GM12878 (cell line): ENCODE results near the gene TMUB1. TPM values are rescaled to one million over a fixed set of nuclear protein-coding genes. Genes with fewer than 3 reads are reported as not detected.

Experiments used
- ATAC-seq: fragments of 200-7000 bp; cut with Tn5 transposase; 3 replicates; pipeline ENCODE4 v1.9.1; 2020; ENCODE audit warnings: mild to moderate bottlenecking, moderate library complexity
- BruUV-seq: library from RNA; stranded (reverse); fragments of 400-500 nt; replicated peaks from 2 replicates; lab custom pipeline; 2021; lab: Mats Ljungman, UMichigan
- CTCF ChIA-PET: fragments of 300-600 bp; sonication (Branson Sonifier 250); formaldehyde crosslinking; extraction: SDS; loops from one replicate; lab custom pipeline; 2021; ENCODE audit warnings: inconsistent platforms; lab: Yijun Ruan, JAX
- POLR2A ChIA-PET: fragments of 350-600 bp; formaldehyde crosslinking; extraction: SDS; loops from one replicate; lab custom pipeline; 2021; ENCODE audit warnings: inconsistent platforms; lab: Charles Lee
- RAD21 ChIA-PET: fragments of 300-600 bp; sonication (Branson Sonifier 250); formaldehyde crosslinking; loops from one replicate; lab custom pipeline; 2023; ENCODE audit warnings: antibody characterized with exemption; ENCODE audit not compliant: unreplicated experiment; lab: Charles Lee
- SMC1A ChIA-PET: fragments of 300-600 bp; sonication (Branson Sonifier 250); formaldehyde crosslinking; loops from one replicate; lab custom pipeline; 2023; ENCODE audit not compliant: unreplicated experiment, uncharacterized antibody; lab: Charles Lee
- DNase-seq: peaks from one replicate; pipeline ENCODE4 v3.0.0-alpha.2; 2011; ENCODE audit warnings: low read depth, low spot score
- FAIRE-seq: peaks from 3 replicates; lab custom pipeline; 2011; peaks lifted over from hg19 to GRCh38; lab: Jason Lieb, UNC
- H2AFZ ChIP-seq: 2 replicates; pipeline ENCODE4 v1.6.0; 2011; ENCODE audit warnings: low read depth, low read length, control low read depth; ENCODE audit not compliant: control insufficient read depth
- H3K27ac ChIP-seq: 2 replicates; pipeline ENCODE4 v1.5.1; 2011; ENCODE audit warnings: control low read depth; ENCODE audit not compliant: control insufficient read depth, insufficient read depth
- H3K27me3 ChIP-seq, 2 experiments: replicated peaks in 1 of 2; 2 replicates each; pipeline versions ENCODE4 v1.6.0 to v1.6.1; 2011; ENCODE audit warnings: low read length in 1 of 2; ENCODE audit not compliant: control insufficient read depth in 2 of 2, insufficient read depth in 2 of 2
- H3K36me3 ChIP-seq, 2 experiments: 2 replicates each; pipeline ENCODE4 v1.5.1; 2011; ENCODE audit warnings: low read length in 1 of 2; ENCODE audit not compliant: control insufficient read depth in 2 of 2, insufficient read depth in 2 of 2
- H3K4me1 ChIP-seq: 2 replicates; pipeline ENCODE4 v1.6.1; 2011; ENCODE audit warnings: mild to moderate bottlenecking, low read length, moderate library complexity, mixed read lengths; ENCODE audit not compliant: control insufficient read depth, insufficient read depth
- H3K4me2 ChIP-seq: 2 replicates; pipeline ENCODE4 v1.6.0; 2011; ENCODE audit warnings: control low read depth; ENCODE audit not compliant: control insufficient read depth, insufficient read depth
- H3K4me3 ChIP-seq: fragments of 200-600 bp; sonication (generic); 2 replicates; pipeline ENCODE4 v1.5.1; 2016
- H3K79me2 ChIP-seq: 2 replicates; pipeline ENCODE4 v1.6.0; 2011; ENCODE audit warnings: low read length; ENCODE audit not compliant: control insufficient read depth, insufficient read depth
- H3K9ac ChIP-seq: 2 replicates; pipeline ENCODE4 v1.8.0; 2011; ENCODE audit warnings: low read length, control low read depth, mixed read lengths; ENCODE audit not compliant: control insufficient read depth, insufficient read depth
- H3K9me3 ChIP-seq: replicated peaks from 3 replicates; pipeline ENCODE4 v1.5.1; 2011; ENCODE audit warnings: mild to moderate bottlenecking, low read length; ENCODE audit not compliant: control insufficient read depth, insufficient read depth
- H4K20me1 ChIP-seq: 2 replicates; pipeline ENCODE4 v1.6.0; 2011; ENCODE audit not compliant: control insufficient read depth, insufficient read depth
- EED ChIP-seq: sonication (generic); IDR thresholded peaks from 2 replicates; pipeline ENCODE4 v1.6.1; 2016; ENCODE audit warnings: antibody characterized with exemption, low read depth
- JUND ChIP-seq: IDR thresholded peaks from 2 replicates; pipeline ENCODE4 v1.6.1; 2012; ENCODE audit warnings: low read depth, mild to moderate bottlenecking, low read length, improper control_type of control experiment, moderate library complexity
- KAT2A ChIP-seq: conservative IDR thresholded peaks from 2 replicates; pipeline ENCODE4 v1.6.1; 2011; ENCODE audit warnings: low read depth, low read length; ENCODE audit not compliant: control insufficient read depth
- MYC ChIP-seq: IDR thresholded peaks from 2 replicates; pipeline ENCODE4 v1.6.1; 2011; ENCODE audit warnings: mild to moderate bottlenecking, low read length, moderate library complexity, inconsistent platforms; ENCODE audit not compliant: insufficient read depth, insufficient replicate concordance, insufficient read length, severe bottlenecking
- PAX5 ChIP-seq: IDR thresholded peaks from 2 replicates; pipeline ENCODE4 v1.6.1; 2011; ENCODE audit warnings: low read depth, low read length, borderline replicate concordance
- PML ChIP-seq: IDR thresholded peaks from 2 replicates; pipeline ENCODE4 v1.6.1; 2012; ENCODE audit warnings: low read length, inconsistent platforms
- POLR2AphosphoS2 ChIP-seq: IDR thresholded peaks from 2 replicates; pipeline ENCODE4 v1.6.1; 2011; ENCODE audit warnings: low read depth, mild to moderate bottlenecking, low read length, improper control_type of control experiment, moderate library complexity
- POU2F2 ChIP-seq: IDR thresholded peaks from 3 replicates; pipeline ENCODE4 v1.6.1; 2011; ENCODE audit warnings: low read depth, mild to moderate bottlenecking, low read length, borderline replicate concordance
- RB1 ChIP-seq: fragments of 450-650 bp; formaldehyde crosslinking; IDR thresholded peaks from 2 replicates; pipeline ENCODE4 v1.6.1; 2017; ENCODE audit warnings: mild to moderate bottlenecking, borderline replicate concordance
- TCF12 ChIP-seq: IDR thresholded peaks from 2 replicates; pipeline ENCODE4 v1.6.1; 2011; ENCODE audit warnings: low read depth, mild to moderate bottlenecking, low read length
- ZSCAN29 ChIP-seq: fragments of 450-650 bp; IDR thresholded peaks from 2 replicates; pipeline ENCODE4 v1.6.1; 2017; ENCODE audit warnings: mild to moderate bottlenecking, moderate library complexity
- WGBS: methylation state at CpG from one replicate; pipeline ENCODE4 v1.1.6; 2016; ENCODE audit warnings: low lambda C conversion rate; ENCODE audit not compliant: insufficient replicate concordance, insufficient coverage; ENCODE audit errors: missing lambda C conversion rate; 5-methylcytosine and 5-hydroxymethylcytosine counted together
- in situ Hi-C: fragments of 300-500 bp; cut with MboI; formaldehyde crosslinking; loops from 9 replicates; pipeline ENCODE4 v1.14.3; 2018; ENCODE audit warnings: mixed read lengths
- intact Hi-C: fragments of 100-400 bp; cut with micrococcal nuclease; formaldehyde crosslinking; loops from one replicate; pipeline ENCODE4 v1.14.2; 2022; ENCODE audit not compliant: unreplicated experiment
- polyA plus RNA-seq, 11 experiments: library from polyadenylated mRNA; depleted of rRNA in 4 of 11; unstranded in 6 of 11; stranded (reverse) in 5 of 11; fragments of >200 nt; fragmentation: Nextera tagmentation in 4 of 11; fragmentation: Illumina TruSeq in 1 of 11; extraction: Ambion mirVana in 4 of 11; extraction: Trizol in 1 of 11; gene quantifications; 1 replicate in 1 of 11; 2 replicates in 10 of 11; pipeline versions ENCODE4 v1.2.1 to v1.2.3, GENCODE V29; 2011 to 2016; ENCODE audit warnings: inconsistent platforms in 2 of 11, missing spikeins in 2 of 11, low read depth in 1 of 11
- total RNA-seq, 4 experiments: library from RNA; depleted of rRNA in 3 of 4; stranded (reverse); fragments of >200 nt in 3 of 4; fragmentation: Illumina TruSeq in 1 of 4; extraction: Trizol in 1 of 4; gene quantifications; 2 replicates each; pipeline versions ENCODE4 v1.2.1 to v1.2.3, GENCODE V29; 2013 to 2021
- TF ChIP-seq, protein P1 (sequence below): fragments of 150-350 bp; IDR thresholded peaks from 2 replicates; pipeline ENCODE4 v1.6.1; 2014; ENCODE audit warnings: mild to moderate bottlenecking, low read depth, low read length
- TF ChIP-seq, protein P2 (sequence below): fragments of 450-650 bp; IDR thresholded peaks from 2 replicates; pipeline ENCODE4 v1.6.1; 2018; ENCODE audit warnings: borderline replicate concordance, mild to moderate bottlenecking; ENCODE audit not compliant: partially characterized antibody
- TF ChIP-seq, protein P3 (sequence below): fragments of 450-650 bp; IDR thresholded peaks from 2 replicates; pipeline ENCODE4 v1.6.1; 2016; ENCODE audit warnings: mild to moderate bottlenecking

Gene TMUB1
- total and polyA plus RNA-seq, 10 of the 15 experiments (the other 5 are each of a cell fraction or from before 2014, with no cell fraction given) = 0.27 to 79.5 (median 41.3) TPM; not detected in 1

DNA sequence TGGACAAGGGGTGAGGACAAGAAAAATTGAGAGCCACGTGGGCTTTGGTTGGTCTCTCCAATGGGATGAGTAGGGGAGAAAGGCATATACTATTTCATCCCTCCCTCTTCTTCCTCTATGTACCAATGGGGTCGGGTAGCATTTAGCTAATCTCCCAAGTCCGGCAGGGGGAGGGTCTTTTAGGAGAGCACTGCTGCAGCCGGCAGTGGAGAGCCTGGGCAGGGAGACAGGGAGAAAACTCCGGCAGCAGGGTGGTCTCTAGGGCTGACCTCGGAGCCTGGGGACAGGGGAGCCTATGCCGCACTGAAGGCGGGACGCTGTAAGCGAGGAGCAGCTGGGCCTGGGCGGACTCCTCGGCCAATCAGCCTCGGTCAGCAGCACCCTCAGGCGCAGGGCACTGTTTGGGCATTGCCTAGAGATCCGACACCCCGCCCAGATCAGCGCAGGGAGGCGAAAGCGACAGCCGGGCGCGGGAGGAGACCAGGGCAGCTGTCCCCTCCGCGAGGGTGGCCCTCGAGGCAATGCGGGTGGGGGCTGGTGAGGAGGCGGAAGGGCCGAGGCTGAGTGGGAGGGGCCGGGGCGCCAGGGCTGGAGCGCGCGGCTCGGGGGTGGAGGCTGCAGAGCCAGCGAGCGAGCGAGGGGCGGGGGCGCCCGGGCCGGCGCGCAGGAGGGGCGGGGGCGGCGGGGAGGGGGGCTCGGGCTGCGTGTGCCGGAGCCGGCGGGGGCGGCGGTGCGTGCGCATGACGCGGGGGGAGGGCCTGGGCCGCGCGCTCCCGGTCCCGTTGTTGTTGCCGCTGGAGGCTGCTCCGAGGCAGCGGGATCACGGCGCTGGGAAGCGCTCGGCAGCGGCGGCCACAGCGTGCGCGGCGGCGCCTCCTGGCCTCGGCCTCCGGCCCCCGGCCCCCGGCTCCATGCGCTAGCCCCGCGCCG lies 2.7 kb upstream of the TMUB1 start, which contains the start of gene AGAP3:
Gene AGAP3, plus strand, starts transcription at position 785 of the 930 bp plus-strand sequence. CDS start 267 bp downstream, outside the sequence.
- ATAC-seq = peak; percentile 55
- intact Hi-C loops = no loop called here
- WGBS = under 1% methylated on average over 27 of the region's 84 CpGs
- TF ChIP-seq KAT2A = no peak
- 0 out of 2 replicates have a peak, but pooled peaks have one; percentile 6 for TF ChIP-seq TCF12
- TF ChIP-seq ZSCAN29 = no peak
- TF ChIP-seq POLR2AphosphoS2 = no peak
- TF ChIP-seq POU2F2 = 0 out of 3 replicates have a peak, but pooled peaks have one; percentile 53
- TF ChIP-seq EED = no peak
- TF ChIP-seq JUND = no peak
- no peak for TF ChIP-seq PML
- TF ChIP-seq, protein P1, sequence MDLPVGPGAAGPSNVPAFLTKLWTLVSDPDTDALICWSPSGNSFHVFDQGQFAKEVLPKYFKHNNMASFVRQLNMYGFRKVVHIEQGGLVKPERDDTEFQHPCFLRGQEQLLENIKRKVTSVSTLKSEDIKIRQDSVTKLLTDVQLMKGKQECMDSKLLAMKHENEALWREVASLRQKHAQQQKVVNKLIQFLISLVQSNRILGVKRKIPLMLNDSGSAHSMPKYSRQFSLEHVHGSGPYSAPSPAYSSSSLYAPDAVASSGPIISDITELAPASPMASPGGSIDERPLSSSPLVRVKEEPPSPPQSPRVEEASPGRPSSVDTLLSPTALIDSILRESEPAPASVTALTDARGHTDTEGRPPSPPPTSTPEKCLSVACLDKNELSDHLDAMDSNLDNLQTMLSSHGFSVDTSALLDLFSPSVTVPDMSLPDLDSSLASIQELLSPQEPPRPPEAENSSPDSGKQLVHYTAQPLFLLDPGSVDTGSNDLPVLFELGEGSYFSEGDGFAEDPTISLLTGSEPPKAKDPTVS = no peak
- no peak for TF ChIP-seq PAX5
- TF ChIP-seq, protein P2, sequence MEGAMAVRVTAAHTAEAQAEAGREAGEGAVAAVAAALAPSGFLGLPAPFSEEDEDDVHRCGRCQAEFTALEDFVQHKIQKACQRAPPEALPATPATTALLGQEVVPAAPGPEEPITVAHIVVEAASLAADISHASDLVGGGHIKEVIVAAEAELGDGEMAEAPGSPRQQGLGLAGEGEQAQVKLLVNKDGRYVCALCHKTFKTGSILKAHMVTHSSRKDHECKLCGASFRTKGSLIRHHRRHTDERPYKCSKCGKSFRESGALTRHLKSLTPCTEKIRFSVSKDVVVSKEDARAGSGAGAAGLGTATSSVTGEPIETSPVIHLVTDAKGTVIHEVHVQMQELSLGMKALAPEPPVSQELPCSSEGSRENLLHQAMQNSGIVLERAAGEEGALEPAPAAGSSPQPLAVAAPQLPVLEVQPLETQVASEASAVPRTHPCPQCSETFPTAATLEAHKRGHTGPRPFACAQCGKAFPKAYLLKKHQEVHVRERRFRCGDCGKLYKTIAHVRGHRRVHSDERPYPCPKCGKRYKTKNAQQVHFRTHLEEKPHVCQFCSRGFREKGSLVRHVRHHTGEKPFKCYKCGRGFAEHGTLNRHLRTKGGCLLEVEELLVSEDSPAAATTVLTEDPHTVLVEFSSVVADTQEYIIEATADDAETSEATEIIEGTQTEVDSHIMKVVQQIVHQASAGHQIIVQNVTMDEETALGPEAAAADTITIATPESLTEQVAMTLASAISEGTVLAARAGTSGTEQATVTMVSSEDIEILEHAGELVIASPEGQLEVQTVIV = no peak
- TF ChIP-seq, protein P3, sequence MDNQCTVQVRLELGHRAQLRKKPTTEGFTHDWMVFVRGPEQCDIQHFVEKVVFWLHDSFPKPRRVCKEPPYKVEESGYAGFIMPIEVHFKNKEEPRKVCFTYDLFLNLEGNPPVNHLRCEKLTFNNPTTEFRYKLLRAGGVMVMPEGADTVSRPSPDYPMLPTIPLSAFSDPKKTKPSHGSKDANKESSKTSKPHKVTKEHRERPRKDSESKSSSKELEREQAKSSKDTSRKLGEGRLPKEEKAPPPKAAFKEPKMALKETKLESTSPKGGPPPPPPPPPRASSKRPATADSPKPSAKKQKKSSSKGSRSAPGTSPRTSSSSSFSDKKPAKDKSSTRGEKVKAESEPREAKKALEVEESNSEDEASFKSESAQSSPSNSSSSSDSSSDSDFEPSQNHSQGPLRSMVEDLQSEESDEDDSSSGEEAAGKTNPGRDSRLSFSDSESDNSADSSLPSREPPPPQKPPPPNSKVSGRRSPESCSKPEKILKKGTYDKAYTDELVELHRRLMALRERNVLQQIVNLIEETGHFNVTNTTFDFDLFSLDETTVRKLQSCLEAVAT = no peak
- TF ChIP-seq RB1 = no peak
- no peak for TF ChIP-seq MYC

More for the DNA sequence above, 2.7 kb upstream of the TMUB1 start, which contains the start of gene AGAP3:
- DNase-seq (no peak), FAIRE-seq (peak; percentile 23)
- peak within 1 kb of the TSS; percentile 80 for H3K27ac ChIP-seq
- peaks cover 65% of the 10 kb centered on the region for H3K79me2 ChIP-seq
- H3K4me2 ChIP-seq = peak within 1 kb of the TSS; percentile 95
- H3K9ac ChIP-seq = peak within 1 kb of the TSS; percentile 59
- peak within 1 kb of the TSS; percentile 87 for H3K4me3 ChIP-seq
- H3K36me3 ChIP-seq = no peaks in the 10 kb centered on the region
- H3K27me3 ChIP-seq = no peaks in the 10 kb centered on the region
- POLR2A ChIA-PET = interaction anchor here (0.6 to 3.0 kb wide), 6 partner anchors 23 to 680 kb away, joined by 3 to 14 read pairs (median 4); partner anchors contain the start of gene ABCB8
- peak within 1 kb of the TSS; percentile 90 for H2AFZ ChIP-seq
- H3K9me3 ChIP-seq = no peaks in the 10 kb centered on the region
- RAD21 ChIA-PET = interaction anchor here (1.5 to 2.3 kb wide), 2 partner anchors 58 to 78 kb away, joined by 5 to 10 read pairs; partner anchors contain the start of gene ABCB8
- in situ Hi-C loops = no loop called here
- no peaks in the 10 kb centered on the region for H4K20me1 ChIP-seq
- CTCF ChIA-PET = interaction anchor here (0.7 to 2.1 kb wide), 7 partner anchors 18 to 57 kb away, joined by 3 to 14 read pairs (median 5); partner anchors contain the start of genes ABCB8 and SLC4A2
- BruUV-seq = no TSS peak
- SMC1A ChIA-PET = interaction anchor here (1.0 to 3.2 kb wide), 5 partner anchors 17 to 78 kb away, joined by 3 to 16 read pairs (median 3); partner anchors contain the start of genes ABCB8 and SLC4A2
- H3K4me1 ChIP-seq = peaks cover 36% of the 10 kb centered on the region
